Activated CD4-positive, alpha-beta memory T cell treated with anti-CD3 and anti-CD28 coated beads for 36 hours (primary cell): ENCODE results near the gene GDF2. TPM values are rescaled to one million over a fixed set of nuclear protein-coding genes. Genes with fewer than 3 reads are reported as not detected.

Experiments
- CTCF ChIA-PET: fragments of 350-600 bp; sonication (Branson Sonifier 250); formaldehyde crosslinking; loops from one replicate; lab custom pipeline; 2021; ENCODE audit warnings: antibody characterized with exemption, inconsistent platforms; lab: Charles Lee
- POLR2A ChIA-PET: fragments of 350-600 bp; sonication (Branson Sonifier 250); formaldehyde crosslinking; loops from one replicate; lab custom pipeline; 2021; ENCODE audit warnings: antibody characterized with exemption; lab: Charles Lee
- DNase-seq: peaks from one replicate; pipeline ENCODE4 v3.0.0-alpha.2; 2020
- H3K27ac Mint-ChIP-seq: one replicate; pipeline ENCODE4 v1.8.0; 2021; ENCODE audit warnings: mixed read lengths
- H3K27me3 Mint-ChIP-seq: one replicate; pipeline ENCODE4 v1.8.0; 2021; ENCODE audit warnings: mixed read lengths
- H3K36me3 Mint-ChIP-seq: one replicate; pipeline ENCODE4 v1.8.0; 2021; ENCODE audit warnings: mixed read lengths
- H3K4me1 Mint-ChIP-seq: one replicate; pipeline ENCODE4 v1.8.0; 2021; ENCODE audit warnings: low read depth, mixed read lengths
- H3K4me3 Mint-ChIP-seq: one replicate; pipeline ENCODE4 v1.8.0; 2021; ENCODE audit warnings: mild to moderate bottlenecking, mixed read lengths
- H3K9me3 Mint-ChIP-seq: one replicate; pipeline ENCODE4 v1.8.0; 2021; ENCODE audit warnings: mixed read lengths
- intact Hi-C: fragments of 100-400 bp; cut with micrococcal nuclease; formaldehyde crosslinking; loops from one replicate; pipeline ENCODE4 v1.15.1; 2023
- total RNA-seq, 2 experiments: library from RNA; stranded (reverse); gene quantifications; one replicate each; pipeline ENCODE4 v1.2.3, GENCODE V29; 2021

The GDF2 gene
- total RNA-seq, 2 experiments from 2014 or later, result not detected

DNA sequence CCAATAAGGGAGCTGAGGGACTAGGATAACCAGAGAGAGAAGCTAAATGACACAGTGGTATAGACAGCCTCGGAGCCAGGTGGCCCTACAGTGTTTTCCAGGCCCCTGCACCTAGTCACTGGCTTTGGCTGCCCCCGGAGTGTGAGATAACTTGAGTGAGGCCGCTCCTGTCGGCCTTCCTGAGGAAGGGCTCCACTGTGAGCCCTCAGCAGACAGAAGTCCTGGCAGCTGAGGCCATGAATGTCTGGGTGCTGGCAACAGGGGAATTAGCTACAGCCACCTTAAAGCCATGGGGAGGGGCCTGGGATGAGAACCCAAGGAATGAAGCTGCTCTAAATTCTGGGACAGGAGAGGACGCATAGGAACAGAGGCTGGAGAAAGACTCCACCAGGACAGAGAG, 26.8 kb upstream of the GDF2 start:
- ChIA-PET POLR2A (no interaction called here), CTCF (no interaction called here)
- Mint-ChIP-seq H3K4me3 (no peak overlapping the region), H3K9me3 (no peaks in the 10 kb centered on the region), H3K27me3 (peaks cover 4% of the 10 kb centered on the region), H3K4me1 (peaks cover 4% of the 10 kb centered on the region), H3K27ac (no peak overlapping the region), H3K36me3 (no peaks in the 10 kb centered on the region)
- intact Hi-C loops, result no loop called here
- DNase-seq, result no peak

DNA sequence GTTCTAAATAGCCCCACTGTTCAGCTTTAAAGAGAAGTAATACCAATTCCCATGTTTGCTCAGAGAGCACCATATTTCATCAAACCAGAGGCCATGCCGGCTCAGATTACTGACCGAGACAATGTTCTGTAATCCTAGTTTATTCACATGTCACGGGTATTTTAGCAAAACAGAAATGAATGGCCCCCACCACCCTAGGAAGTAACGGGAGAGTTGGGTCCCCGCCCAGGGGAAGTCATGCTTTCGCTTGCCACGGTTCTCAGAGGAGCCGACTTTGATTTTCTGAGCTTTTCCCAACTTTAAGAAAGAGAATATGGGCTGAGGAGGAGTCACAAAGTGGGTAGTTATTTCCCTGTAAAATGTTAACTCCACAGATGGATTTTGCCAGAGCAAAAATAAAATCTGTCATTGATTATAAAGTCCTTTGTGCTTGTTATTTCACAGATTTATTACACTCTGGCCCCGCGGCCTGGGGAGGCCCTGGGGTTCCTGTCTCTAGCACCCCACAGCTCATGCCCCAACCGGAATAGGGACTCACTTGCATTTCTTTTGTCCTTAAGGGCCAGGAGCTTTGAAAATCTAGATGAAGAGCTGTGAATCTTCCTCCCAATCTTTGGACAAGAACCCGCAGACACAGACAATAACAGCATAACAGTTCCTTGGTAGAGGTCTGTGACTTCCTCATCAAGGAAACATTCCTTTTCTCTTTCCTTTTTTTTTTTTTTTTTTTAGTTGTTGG, 25.9 kb upstream of the GDF2 start:
- intact Hi-C loops, result no loop called here
- Mint-ChIP-seq H3K4me3 (no peak overlapping the region), H3K27me3 (peaks cover 8% of the 10 kb centered on the region), H3K36me3 (no peaks in the 10 kb centered on the region), H3K27ac (no peak overlapping the region), H3K9me3 (no peaks in the 10 kb centered on the region), H3K4me1 (peaks cover 9% of the 10 kb centered on the region)
- DNase-seq, result no peak
- ChIA-PET POLR2A (no interaction called here), CTCF (interaction anchor here (1.4 to 1.5 kb wide), 2 partner anchors 15 to 249 kb away, joined by 3 to 8 read pairs; no protein-coding TSS in a partner anchor)

DNA sequence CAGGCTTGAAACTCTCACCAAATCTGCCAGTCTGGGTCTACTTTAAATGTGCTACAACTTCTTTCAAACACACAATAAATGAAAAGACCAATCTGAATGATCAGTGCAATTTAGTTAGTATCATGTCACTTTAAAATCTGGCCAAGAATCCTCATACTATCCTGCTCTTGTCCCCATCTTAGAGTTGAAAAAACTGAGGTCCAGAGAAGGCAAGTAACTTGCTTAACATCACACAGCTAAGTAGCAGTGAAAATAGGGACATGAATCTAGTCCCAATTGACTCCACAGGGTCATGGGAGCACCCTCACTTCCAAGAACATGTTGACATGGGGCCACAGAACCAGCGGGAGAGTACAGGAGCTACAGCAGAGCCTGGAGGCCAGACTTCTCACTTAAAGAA, 25.3 kb upstream of the GDF2 start:
- ChIA-PET POLR2A (no interaction called here), CTCF (interaction anchor here (1.2 to 1.5 kb wide), 3 partner anchors 14 to 272 kb away, joined by 3 to 8 read pairs (median 3); no protein-coding TSS in a partner anchor)
- H3K4me3 Mint-ChIP-seq, result no peak overlapping the region
- peaks cover 9% of the 10 kb centered on the region for H3K4me1 Mint-ChIP-seq
- no peak for DNase-seq
- no peak overlapping the region for H3K27ac Mint-ChIP-seq
- H3K36me3 Mint-ChIP-seq, result no peaks in the 10 kb centered on the region
- H3K9me3 Mint-ChIP-seq, result no peaks in the 10 kb centered on the region
- intact Hi-C loops, result no loop called here
- H3K27me3 Mint-ChIP-seq, result peaks cover 8% of the 10 kb centered on the region

DNA sequence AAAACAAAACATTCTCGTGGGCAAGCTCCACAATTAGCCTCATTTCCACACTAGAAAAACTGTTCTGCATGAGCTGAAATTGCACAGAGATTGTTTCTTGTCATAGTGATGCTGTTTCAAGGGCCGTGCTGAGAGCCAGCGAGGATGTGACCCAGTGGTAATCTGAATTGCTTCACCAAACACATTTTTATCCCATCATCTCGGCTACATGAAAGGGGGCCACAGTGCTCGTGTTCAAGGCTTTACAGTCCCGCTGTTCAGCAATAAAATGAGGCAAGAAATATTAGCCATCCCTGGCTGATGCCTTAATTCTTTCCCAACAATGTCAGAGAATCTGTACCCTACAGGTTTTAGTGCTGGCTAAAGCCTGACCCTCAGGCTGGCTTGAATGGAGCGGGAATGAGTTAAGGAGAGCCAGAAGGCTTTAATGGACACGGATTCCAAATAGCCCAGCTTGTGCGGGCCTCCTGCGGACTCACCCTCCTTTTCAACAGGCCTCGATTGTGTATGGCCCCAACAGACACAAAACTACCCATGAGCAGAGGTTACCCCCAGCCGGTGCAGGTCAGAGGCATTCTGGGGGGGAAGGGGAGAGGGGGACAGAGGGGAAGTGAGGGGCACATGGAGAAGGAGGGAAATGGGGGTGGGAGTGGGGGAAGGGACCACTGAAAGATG, 24.3 kb upstream of the GDF2 start:
- DNase-seq, result no peak
- intact Hi-C loops, result no loop called here
- H3K4me1 Mint-ChIP-seq, result peaks cover 9% of the 10 kb centered on the region
- ChIA-PET CTCF (interaction anchor here (0.9 to 1.5 kb wide), 4 partner anchors 13 to 273 kb away, joined by 3 to 8 read pairs (median 3); no protein-coding TSS in a partner anchor), POLR2A (no interaction called here)
- no peaks in the 10 kb centered on the region for H3K36me3 Mint-ChIP-seq
- no peaks in the 10 kb centered on the region for H3K9me3 Mint-ChIP-seq
- peaks cover 8% of the 10 kb centered on the region for H3K27me3 Mint-ChIP-seq
- H3K4me3 Mint-ChIP-seq, result no peak overlapping the region
- H3K27ac Mint-ChIP-seq, result no peak overlapping the region

DNA sequence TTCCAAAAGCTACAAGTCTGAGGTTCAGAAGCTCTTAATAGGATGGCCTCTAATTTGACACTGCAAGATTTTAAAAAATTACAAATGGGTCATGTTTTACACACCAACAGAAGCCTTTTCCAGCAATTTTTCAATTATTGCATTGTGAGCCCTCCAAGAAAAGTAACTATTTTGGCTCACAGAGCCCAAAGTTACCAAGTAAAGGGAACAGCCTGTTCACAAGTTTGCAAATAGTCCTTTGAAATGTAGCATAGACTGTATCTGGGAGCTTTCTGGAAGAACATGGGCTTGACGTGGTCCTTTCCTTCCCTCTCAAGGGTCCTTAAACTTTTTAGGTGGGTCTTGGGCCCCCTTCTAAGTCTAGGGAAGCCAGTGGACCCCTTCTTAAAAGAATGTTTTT, 23.5 kb upstream of the GDF2 start:
- H3K4me3 Mint-ChIP-seq, result no peak overlapping the region
- H3K4me1 Mint-ChIP-seq, result peaks cover 9% of the 10 kb centered on the region
- H3K36me3 Mint-ChIP-seq, result no peaks in the 10 kb centered on the region
- intact Hi-C loops, result no loop called here
- CTCF ChIA-PET, result interaction anchor here (0.9 kb wide), 1 partner anchor 251 kb away, joined by 3 read pairs; no protein-coding TSS in a partner anchor
- H3K27me3 Mint-ChIP-seq, result peaks cover 8% of the 10 kb centered on the region
- no peak for DNase-seq
- POLR2A ChIA-PET, result interaction anchor here (0.6 kb wide), 1 partner anchor 448 kb away, joined by 3 read pairs; no protein-coding TSS in a partner anchor
- H3K27ac Mint-ChIP-seq, result no peak overlapping the region
- H3K9me3 Mint-ChIP-seq, result no peaks in the 10 kb centered on the region

- Mint-ChIP-seq H3K36me3 (no peaks in the 10 kb centered on the region), H3K9me3 (no peaks in the 10 kb centered on the region), H3K4me1 (peaks cover 9% of the 10 kb centered on the region), H3K4me3 (peak within 1 kb of the TSS; percentile 49), H3K27ac (no peak within 1 kb of the TSS), H3K27me3 (peaks cover 8% of the 10 kb centered on the region)
- intact Hi-C loops, result no loop called here
- peak; percentile 28 for DNase-seq
- ChIA-PET POLR2A (no interaction called here), CTCF (interaction anchor here (0.8 kb wide), 1 partner anchor 12 kb away, joined by 3 read pairs; no protein-coding TSS in a partner anchor)
These were observed 22.4 kb upstream of the GDF2 start, which contains the start of gene GDF10 for GRCh38 chr10:47299611-47300428. Gene GDF10 (plus strand): TSS chr10:47300197. CDS start chr10:47300652, 455 bp downstream.

DNA sequence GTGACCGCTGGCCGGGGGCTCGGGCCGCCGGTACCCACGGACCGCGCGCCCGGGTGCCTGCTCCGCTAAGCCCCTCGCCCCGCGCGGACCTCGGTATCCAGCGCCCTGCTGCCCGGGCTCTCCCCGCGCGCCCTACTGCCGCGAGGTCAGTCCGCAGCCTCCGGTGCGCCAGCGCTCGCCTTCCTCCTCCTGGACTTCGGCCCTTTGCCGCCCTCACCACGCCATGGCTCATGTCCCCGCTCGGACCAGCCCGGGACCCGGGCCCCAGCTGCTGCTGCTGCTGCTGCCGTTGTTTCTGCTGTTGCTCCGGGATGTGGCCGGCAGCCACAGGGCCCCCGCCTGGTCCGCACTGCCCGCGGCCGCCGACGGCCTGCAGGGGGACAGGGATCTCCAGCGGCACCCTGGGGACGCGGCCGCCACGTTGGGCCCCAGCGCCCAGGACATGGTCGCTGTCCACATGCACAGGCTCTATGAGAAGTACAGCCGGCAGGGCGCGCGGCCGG, 21.8 kb upstream of the GDF2 start:
- peak overlapping the region; percentile 49 for H3K4me3 Mint-ChIP-seq
- H3K27ac Mint-ChIP-seq, result no peak overlapping the region
- CTCF ChIA-PET, result interaction anchor here (1.6 kb wide), 1 partner anchor 253 kb away, joined by 3 read pairs; no protein-coding TSS in a partner anchor
- no peak for DNase-seq
- intact Hi-C loops, result no loop called here
- H3K4me1 Mint-ChIP-seq, result peaks cover 9% of the 10 kb centered on the region
- no peaks in the 10 kb centered on the region for H3K36me3 Mint-ChIP-seq
- no peaks in the 10 kb centered on the region for H3K9me3 Mint-ChIP-seq
- POLR2A ChIA-PET, result no interaction called here
- peaks cover 8% of the 10 kb centered on the region for H3K27me3 Mint-ChIP-seq

DNA sequence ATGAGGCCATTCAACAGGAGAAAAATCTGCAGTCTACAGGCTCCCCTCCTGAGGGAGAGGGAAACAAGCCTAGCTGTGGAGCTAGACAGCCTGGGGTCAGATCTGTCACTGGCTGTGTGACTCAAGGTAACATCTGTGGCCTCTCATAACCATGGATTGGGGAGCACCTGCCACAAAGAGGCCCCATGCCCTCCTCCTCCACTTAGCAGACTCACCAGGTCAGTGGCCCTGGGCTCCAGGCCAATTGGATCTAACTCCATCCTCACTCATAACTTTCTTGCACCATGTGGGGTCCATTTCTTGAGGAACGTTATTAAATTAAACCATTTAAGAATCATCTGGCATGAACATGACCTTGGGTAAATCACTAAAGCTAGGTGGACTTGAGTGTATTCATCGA, 20.4 kb upstream of the GDF2 start:
- CTCF ChIA-PET, result interaction anchor here (1.6 to 2.7 kb wide), 3 partner anchors 11 to 254 kb away, joined by 3 to 14 read pairs (median 9); no protein-coding TSS in a partner anchor
- Mint-ChIP-seq H3K4me1 (peaks cover 11% of the 10 kb centered on the region), H3K27me3 (peaks cover 8% of the 10 kb centered on the region), H3K4me3 (no peak overlapping the region), H3K36me3 (no peaks in the 10 kb centered on the region), H3K9me3 (no peaks in the 10 kb centered on the region), H3K27ac (no peak overlapping the region)
- POLR2A ChIA-PET, result no interaction called here
- DNase-seq, result no peak
- intact Hi-C loops, result no loop called here

DNA sequence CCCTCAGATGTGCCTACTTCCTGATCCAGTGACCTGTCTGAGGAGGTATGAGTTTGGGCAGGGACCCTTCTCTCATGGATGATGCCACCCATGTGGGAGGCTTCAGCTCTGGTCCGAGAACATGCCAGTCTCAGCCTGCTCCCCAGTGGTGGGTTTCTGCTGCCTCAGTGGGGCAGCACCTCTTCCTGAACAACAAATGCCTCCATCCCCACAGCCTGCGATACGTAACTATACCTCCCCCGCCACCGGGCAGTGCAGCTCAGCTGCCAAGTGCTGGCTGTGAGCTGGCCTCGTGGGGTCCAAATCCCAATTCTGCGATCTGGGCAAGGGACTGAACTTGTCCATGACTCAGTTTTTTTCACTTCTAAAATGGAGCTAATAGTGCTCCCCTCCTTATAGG, 19.1 kb upstream of the GDF2 start:
- Mint-ChIP-seq H3K4me3 (no peak overlapping the region), H3K9me3 (no peaks in the 10 kb centered on the region), H3K4me1 (peaks cover 11% of the 10 kb centered on the region), H3K36me3 (no peaks in the 10 kb centered on the region), H3K27me3 (peaks cover 8% of the 10 kb centered on the region), H3K27ac (no peak overlapping the region)
- no peak for DNase-seq
- CTCF ChIA-PET, result interaction anchor here (2.1 to 2.7 kb wide), 2 partner anchors 10 to 256 kb away, joined by 9 to 14 read pairs; no protein-coding TSS in a partner anchor
- POLR2A ChIA-PET, result no interaction called here
- intact Hi-C loops, result no loop called here

DNA sequence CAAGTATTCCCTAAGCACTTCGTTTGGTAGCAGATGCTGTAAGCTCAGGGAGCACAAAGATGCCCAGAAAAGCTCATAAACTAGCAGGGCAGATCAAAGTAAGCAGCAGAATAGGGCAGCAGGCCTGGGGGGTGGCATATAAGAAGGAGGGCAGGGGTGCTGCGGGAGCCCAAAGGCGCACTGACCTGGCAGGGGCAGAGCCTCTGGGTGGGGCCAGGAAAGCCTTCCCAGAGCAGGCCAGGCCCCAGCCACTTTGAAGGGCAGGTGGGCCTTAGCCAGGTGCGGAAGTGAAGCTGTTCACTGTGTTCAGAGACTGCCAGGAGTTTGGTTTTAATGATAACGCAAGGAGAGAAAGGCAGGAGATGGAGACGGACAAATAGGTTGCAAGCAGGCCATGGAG, 18.4 kb upstream of the GDF2 start:
- H3K9me3 Mint-ChIP-seq, result no peaks in the 10 kb centered on the region
- H3K4me3 Mint-ChIP-seq, result no peak overlapping the region
- H3K27me3 Mint-ChIP-seq, result peaks cover 8% of the 10 kb centered on the region
- POLR2A ChIA-PET, result no interaction called here
- intact Hi-C loops, result no loop called here
- CTCF ChIA-PET, result interaction anchor here (2.1 to 2.7 kb wide), 2 partner anchors 9 to 256 kb away, joined by 9 to 14 read pairs; no protein-coding TSS in a partner anchor
- H3K4me1 Mint-ChIP-seq, result peaks cover 11% of the 10 kb centered on the region
- no peak overlapping the region for H3K27ac Mint-ChIP-seq
- H3K36me3 Mint-ChIP-seq, result no peaks in the 10 kb centered on the region
- DNase-seq, result no peak

GRCh38 chr10:47305566-47305965, 16.7 kb upstream of the GDF2 start:
- ChIA-PET CTCF (interaction anchor here (2.2 kb wide), 1 partner anchor 258 kb away, joined by 17 read pairs; no protein-coding TSS in a partner anchor), POLR2A (no interaction called here)
- intact Hi-C loops, result no loop called here
- no peak overlapping the region for H3K4me3 Mint-ChIP-seq
- no peak for DNase-seq
- H3K27ac Mint-ChIP-seq, result no peak overlapping the region
- H3K36me3 Mint-ChIP-seq, result no peaks in the 10 kb centered on the region
- peaks cover 12% of the 10 kb centered on the region for H3K4me1 Mint-ChIP-seq
- H3K9me3 Mint-ChIP-seq, result no peaks in the 10 kb centered on the region
- peaks cover 4% of the 10 kb centered on the region for H3K27me3 Mint-ChIP-seq
